B cell (primary cell): ENCODE measurements around the gene ZNF528. TPM values are rescaled to one million over a fixed set of nuclear protein-coding genes. Genes with fewer than 3 reads are reported as not detected.

Source experiments
- ATAC-seq: fragments of 200-7000 bp; cut with Tn5 transposase; one replicate; pipeline ENCODE4 v1.10.0; 2021; ENCODE audit warnings: low read depth, mild to moderate bottlenecking, moderate number of reproducible peaks, moderate library complexity
- CTCF ChIA-PET: fragments of 350-600 bp; sonication (Branson Sonifier 250); formaldehyde crosslinking; loops from one replicate; lab custom pipeline; 2021; ENCODE audit warnings: antibody characterized with exemption, inconsistent platforms; lab: Charles Lee
- POLR2A ChIA-PET: fragments of 350-600 bp; sonication (Branson Sonifier 250); formaldehyde crosslinking; loops from one replicate; lab custom pipeline; 2021; ENCODE audit warnings: antibody characterized with exemption; lab: Charles Lee
- DNase-seq: peaks from one replicate; pipeline ENCODE4 v3.0.0; 2013
- H2AFZ ChIP-seq: 2 replicates; pipeline ENCODE4 v1.6.1; 2012; ENCODE audit warnings: mild to moderate bottlenecking, low read depth, low read length; ENCODE audit not compliant: insufficient read depth, poor library complexity, severe bottlenecking
- H3K27ac ChIP-seq, 2 donors: 1 replicate in 1 of 2; 2 replicates in 1 of 2; pipeline ENCODE4 v1.5.1; 2012 to 2013; ENCODE audit warnings: low read length in 2 of 2, mild to moderate bottlenecking in 2 of 2, moderate library complexity in 1 of 2
- H3K27me3 ChIP-seq, 4 experiments: fragments of 200-600 bp in 1 of 4; sonication (generic) in 1 of 4; replicated peaks in 1 of 4; 1 replicate in 2 of 4; 2 replicates in 2 of 4; pipeline versions ENCODE4 v1.6.1 to v1.7.0; 2013 to 2016; ENCODE audit warnings: low read length in 3 of 4, mild to moderate bottlenecking in 2 of 4, mixed read lengths in 1 of 4, moderate library complexity in 1 of 4; ENCODE audit not compliant: insufficient read depth in 4 of 4, control insufficient read depth in 3 of 4; ENCODE audit errors: control extremely low read depth in 1 of 4
- H3K36me3 ChIP-seq, 2 experiments: replicated peaks in 1 of 2; 1 replicate in 1 of 2; 2 replicates in 1 of 2; pipeline versions ENCODE4 v1.6.1 to v1.7.1; 2013; ENCODE audit warnings: low read length in 1 of 2; ENCODE audit not compliant: insufficient read depth in 2 of 2, control insufficient read depth in 1 of 2; ENCODE audit errors: control extremely low read depth in 1 of 2, extremely low read depth in 1 of 2
- H3K4me1 ChIP-seq, 2 donors: fragments of 200-600 bp in 1 of 2; sonication (generic) in 1 of 2; 1 replicate in 1 of 2; 2 replicates in 1 of 2; pipeline versions ENCODE4 v1.5.1 to v1.6.1; 2013 to 2017; ENCODE audit warnings: low read length in 2 of 2; ENCODE audit not compliant: control insufficient read depth in 2 of 2, insufficient read depth in 2 of 2
- H3K4me2 ChIP-seq: replicated peaks from 2 replicates; pipeline ENCODE3; 2012; ENCODE audit warnings: mild to moderate bottlenecking, low read depth, low read length; ENCODE audit not compliant: poor library complexity, severe bottlenecking
- H3K4me3 ChIP-seq, 5 experiments: fragments of 200-600 bp in 1 of 5; sonication (generic) in 1 of 5; 1 replicate in 3 of 5; 2 replicates in 2 of 5; pipeline versions ENCODE4 v1.5.1 to v1.7.0; 2011 to 2016; ENCODE audit warnings: low read length in 4 of 5, mild to moderate bottlenecking in 4 of 5, low read depth in 2 of 5, control low read depth in 1 of 5, moderate library complexity in 1 of 5; ENCODE audit not compliant: insufficient read depth in 1 of 5; ENCODE audit errors: control extremely low read depth in 1 of 5, extremely low read depth in 1 of 5
- H3K79me2 ChIP-seq: fragments of 200-600 bp; sonication (generic); one replicate; pipeline ENCODE4 v1.6.0; 2016; ENCODE audit warnings: low read length; ENCODE audit not compliant: control insufficient read depth, insufficient read depth
- H3K9ac ChIP-seq: fragments of 200-600 bp; sonication (generic); 2 replicates; pipeline ENCODE4 v1.6.1; 2017; ENCODE audit warnings: mild to moderate bottlenecking, low read length, moderate library complexity
- H3K9me3 ChIP-seq, 3 donors: one replicate each; pipeline versions ENCODE4 v1.6.1 to v1.7.1; 2013; ENCODE audit warnings: low read length in 2 of 3; ENCODE audit not compliant: control insufficient read depth in 2 of 3, insufficient read depth in 1 of 3; ENCODE audit errors: control extremely low read depth in 1 of 3
- H4K20me1 ChIP-seq: 2 replicates; pipeline ENCODE4 v1.6.0; 2012; ENCODE audit warnings: mild to moderate bottlenecking, low read length; ENCODE audit not compliant: insufficient read depth, control insufficient read depth, poor library complexity, severe bottlenecking
- H3K27ac Mint-ChIP-seq: one replicate; pipeline ENCODE4 v1.8.0; 2021; ENCODE audit warnings: mixed read lengths
- H3K27me3 Mint-ChIP-seq: one replicate; pipeline ENCODE4 v1.8.0; 2021; ENCODE audit warnings: mixed read lengths
- H3K4me1 Mint-ChIP-seq: one replicate; pipeline ENCODE4 v1.8.0; 2021; ENCODE audit warnings: mixed read lengths
- H3K4me3 Mint-ChIP-seq: one replicate; pipeline ENCODE4 v1.8.0; 2021; ENCODE audit warnings: mixed read lengths
- H3K9me3 Mint-ChIP-seq: one replicate; pipeline ENCODE4 v1.8.0; 2022; ENCODE audit warnings: mixed read lengths; ENCODE audit not compliant: insufficient read depth
- CTCF ChIP-seq: fragments of 200-600 bp; IDR thresholded peaks from one replicate; pipeline ENCODE4 v1.8.0; 2022; ENCODE audit warnings: antibody characterized with exemption, mild to moderate bottlenecking
- EZH2 ChIP-seq: IDR thresholded peaks from 2 replicates; pipeline ENCODE4 v1.6.1; 2012; ENCODE audit warnings: borderline replicate concordance, low read depth, mild to moderate bottlenecking, moderate library complexity, low read length; ENCODE audit not compliant: insufficient read depth, poor library complexity, severe bottlenecking
- WGBS: methylation state at CpG from one replicate; pipeline ENCODE4 v1.1.5; 2013; ENCODE audit warnings: missing lambda C conversion rate; ENCODE audit not compliant: insufficient coverage; 5-methylcytosine and 5-hydroxymethylcytosine counted together
- intact Hi-C: fragments of 100-400 bp; cut with micrococcal nuclease; formaldehyde crosslinking; loops from one replicate; pipeline ENCODE4 v1.10.0; 2022
- polyA plus RNA-seq: library from polyadenylated mRNA; depleted of rRNA; stranded (reverse); fragments of >200 nt; gene quantifications from 2 replicates; pipeline ENCODE4 v1.2.3, GENCODE V29; 2012
- total RNA-seq, 2 donors: library from RNA; stranded (reverse); fragments of 120-200 nt in 1 of 2; gene quantifications; 1 replicate in 1 of 2; 2 replicates in 1 of 2; pipeline versions ENCODE4 v1.2.3 to v1.2.4, GENCODE V29; 2013 to 2022

ZNF528 gene
- total and polyA plus RNA-seq, 2 donors (not counting 1 experiment from before 2014, with no cell fraction given), result 15.0 to 69.2 TPM

GRCh38 chr19:52415711-52416110 is 18.1 kb downstream of the ZNF528 start:
- H3K4me3 Mint-ChIP-seq, result no peak overlapping the region
- no peak overlapping the region for H3K4me3 ChIP-seq
- ChIA-PET POLR2A (no interaction called here), CTCF (no interaction called here)
- no peak overlapping the region for H3K27ac ChIP-seq
- no peak overlapping the region for H3K9ac ChIP-seq
- H3K4me1 ChIP-seq, result no peaks in the 10 kb centered on the region
- intact Hi-C loops, result no loop called here
- ATAC-seq (no peak), DNase-seq (no peak)
- TF ChIP-seq EZH2 (no peak), CTCF (no peak)
- no peak overlapping the region for H3K4me2 ChIP-seq
- peaks cover 43% of the 10 kb centered on the region for H3K9me3 Mint-ChIP-seq
- no peak overlapping the region for H2AFZ ChIP-seq
- WGBS, result no CpG with 5 or more reads among the region's 5 CpGs
- H3K27ac Mint-ChIP-seq, result no peak overlapping the region
- peaks cover 19 to 77% (median 49%) of the 10 kb centered on the region in 3 donors for H3K9me3 ChIP-seq
- H3K79me2 ChIP-seq, result no peaks in the 10 kb centered on the region
- no peaks in the 10 kb centered on the region for H3K27me3 Mint-ChIP-seq
- no peaks in the 10 kb centered on the region for H3K4me1 Mint-ChIP-seq
- no peaks in the 10 kb centered on the region for H4K20me1 ChIP-seq
- no peaks in the 10 kb centered on the region for H3K27me3 ChIP-seq
- H3K36me3 ChIP-seq, result peaks cover under 1 to 14% of the 10 kb centered on the region in 2 experiments

DNA sequence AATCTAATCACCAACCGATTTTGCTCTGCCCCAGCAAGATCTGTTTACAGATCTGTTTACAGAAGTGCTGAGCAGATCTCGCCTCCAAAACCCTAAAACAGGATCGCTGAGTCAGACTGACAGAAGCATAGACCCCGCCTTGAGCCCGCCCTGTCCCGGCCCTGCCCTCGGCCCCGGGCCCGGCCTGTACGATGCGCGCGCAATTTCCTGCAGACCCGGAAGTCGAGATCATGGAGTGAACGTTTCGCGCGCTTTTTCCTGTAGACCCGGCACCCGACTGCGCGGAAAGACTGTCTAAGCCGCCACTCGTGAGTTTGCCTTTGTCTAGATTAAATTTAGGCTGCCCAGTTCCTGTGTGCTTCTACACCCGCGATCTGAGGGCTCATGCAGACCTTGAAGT is 31.3 kb downstream of the ZNF528 start, which contains the start of gene ZNF534:
Gene ZNF534 (plus strand): TSS at position 212 of the 400 bp plus-strand sequence. CDS start 2,327 bp downstream, outside the sequence.
- no peak within 1 kb of the TSS for H3K27ac ChIP-seq
- no peak within 1 kb of the TSS for H3K4me2 ChIP-seq
- Mint-ChIP-seq H3K9me3 (peaks cover 15% of the 10 kb centered on the region), H3K4me3 (no peak within 1 kb of the TSS), H3K27ac (no peak within 1 kb of the TSS), H3K27me3 (no peaks in the 10 kb centered on the region), H3K4me1 (no peaks in the 10 kb centered on the region)
- ATAC-seq (no peak), DNase-seq (no peak)
- H4K20me1 ChIP-seq, result no peaks in the 10 kb centered on the region
- H3K27me3 ChIP-seq, result no peaks in the 10 kb centered on the region
- intact Hi-C loops, result no loop called here
- ChIA-PET CTCF (no interaction called here), POLR2A (no interaction called here)
- no peaks in the 10 kb centered on the region for H3K36me3 ChIP-seq
- no peak within 1 kb of the TSS for H3K9ac ChIP-seq
- H3K79me2 ChIP-seq, result no peaks in the 10 kb centered on the region
- 82% methylated on average over 27 of the region's 27 CpGs for WGBS
- no peak within 1 kb of the TSS for H3K4me3 ChIP-seq
- TF ChIP-seq EZH2 (no peak), CTCF (no peak)
- H2AFZ ChIP-seq, result no peak within 1 kb of the TSS
- peaks cover 0 to 82% (median 21%) of the 10 kb centered on the region in 3 donors for H3K9me3 ChIP-seq
- no peaks in the 10 kb centered on the region for H3K4me1 ChIP-seq
